Inflammatory macrophage treated with lipopolysaccharide for 4 hours (primary cell): ENCODE results near the gene ACOX2.

Source experiments
- DNase-seq: peaks from one replicate; pipeline ENCODE4 v3.0.0-alpha.2; 2020

ACOX2 gene

GRCh38 chr3:58502872-58503271, 34.1 kb downstream of the ACOX2 start:
- peak; percentile 33 for DNase-seq

DNA sequence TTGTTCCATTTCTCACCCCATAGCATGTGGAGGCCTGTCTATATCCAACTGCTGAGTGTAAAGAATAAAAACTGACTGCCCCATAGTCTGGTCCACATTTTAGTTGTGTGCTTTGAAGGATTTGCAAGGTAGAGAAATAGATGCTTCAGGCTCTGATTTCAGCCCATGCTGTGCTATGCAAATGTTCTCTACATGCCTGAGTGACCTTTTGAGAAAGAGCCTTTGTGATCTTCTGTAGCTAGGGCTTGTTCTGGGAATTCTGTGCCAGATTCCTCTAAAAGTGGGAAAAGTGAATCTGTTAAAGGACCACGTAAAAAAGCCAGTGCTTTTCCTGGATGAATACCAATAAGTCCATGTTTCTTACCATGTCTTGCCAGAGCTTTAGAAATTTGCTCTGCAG, 39.9 kb downstream of the ACOX2 start:
- DNase-seq: no peak

GRCh38 chr3:58496206-58496857, 40.7 kb downstream of the ACOX2 start:
- no peak for DNase-seq

DNA sequence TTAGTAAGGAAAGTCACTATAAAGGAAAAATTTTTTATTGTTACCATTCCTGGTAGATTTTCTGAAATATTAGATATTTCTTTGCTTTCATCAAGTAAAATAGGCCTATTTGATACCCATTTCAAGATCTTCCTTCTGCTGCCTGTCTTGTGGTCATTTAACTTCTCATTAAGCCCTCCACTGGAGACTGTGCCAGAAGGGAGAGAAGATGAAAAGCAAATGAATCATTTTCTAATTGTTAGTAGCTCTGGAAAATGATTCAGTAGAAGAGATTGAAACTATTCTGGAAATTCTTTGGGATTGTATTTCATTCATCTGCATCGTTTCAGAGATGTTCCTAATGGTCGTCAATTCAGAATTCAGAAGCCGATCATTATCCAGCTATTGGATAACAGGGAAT, 41.9 kb downstream of the ACOX2 start:
- DNase-seq: no peak

- no peak for DNase-seq
Observed at GRCh38 chr3:58494107-58494506, 42.9 kb downstream of the ACOX2 start.

DNA sequence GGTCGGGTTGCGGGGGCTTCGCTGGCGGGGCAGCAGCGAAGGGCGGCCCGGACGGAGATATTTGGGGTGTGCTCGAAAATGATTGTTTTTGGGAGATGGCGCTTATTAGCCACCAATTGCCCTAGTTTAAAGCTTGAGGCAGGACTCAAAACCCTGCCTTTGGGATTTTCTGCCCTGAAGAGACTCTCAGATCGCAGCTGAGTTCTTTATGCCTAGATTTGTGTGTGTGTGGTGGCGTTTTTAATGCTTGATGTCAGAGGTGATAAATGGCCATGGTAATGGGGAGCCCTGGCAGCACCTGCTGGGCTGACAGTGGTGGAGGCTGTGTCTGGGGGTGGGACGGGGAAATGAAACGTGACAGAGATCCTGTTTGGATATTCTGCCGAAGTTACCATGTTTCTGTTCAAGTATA, 44.5 kb downstream of the ACOX2 start:
- DNase-seq: no peak

GRCh38 chr3:58491506-58492402, 45.2 kb downstream of the ACOX2 start, which contains the start of gene KCTD6:
TSS of gene KCTD6 (plus strand) at chr3:58492096. CDS start at chr3:58498756, 6,660 bp downstream.
- peak; percentile 92 for DNase-seq

DNA sequence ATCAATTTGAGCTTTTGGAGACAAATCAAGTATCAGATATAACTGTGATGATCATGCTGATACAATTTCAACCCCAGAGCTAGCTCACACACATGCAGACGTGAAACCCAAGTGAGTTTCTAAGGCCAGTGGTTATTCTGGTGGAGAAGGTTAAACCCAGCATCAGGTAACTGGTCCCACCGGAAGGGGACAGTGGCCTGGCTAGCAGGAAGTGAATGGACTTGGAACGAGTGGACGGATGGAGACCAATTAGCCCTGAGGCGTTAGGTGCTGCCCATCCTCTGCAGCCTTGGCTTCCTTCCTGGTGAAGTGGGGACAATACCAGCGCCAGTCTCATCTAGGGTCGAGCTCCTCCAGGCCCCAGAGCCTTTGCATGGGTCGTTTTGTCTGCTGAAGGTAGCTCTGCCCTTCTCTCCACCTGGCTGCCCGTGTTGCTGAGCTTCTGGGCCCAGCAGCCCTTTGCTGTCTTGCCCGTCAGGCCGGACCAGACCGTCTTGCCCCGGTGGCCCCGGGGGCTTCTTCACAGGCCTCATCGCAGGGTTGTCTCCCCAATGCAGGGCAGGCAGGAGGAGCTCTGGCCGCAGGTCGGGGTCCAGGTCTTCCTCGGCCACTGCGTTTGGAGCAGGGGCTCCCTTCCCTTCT, 46.0 kb downstream of the ACOX2 start:
- DNase-seq: no peak

- DNase-seq: no peak
Observed at GRCh38 chr3:58488967-58489366, 48.0 kb downstream of the ACOX2 start.

GRCh38 chr3:58487140-58487886, 49.7 kb downstream of the ACOX2 start:
- peak; percentile 76 for DNase-seq

DNA sequence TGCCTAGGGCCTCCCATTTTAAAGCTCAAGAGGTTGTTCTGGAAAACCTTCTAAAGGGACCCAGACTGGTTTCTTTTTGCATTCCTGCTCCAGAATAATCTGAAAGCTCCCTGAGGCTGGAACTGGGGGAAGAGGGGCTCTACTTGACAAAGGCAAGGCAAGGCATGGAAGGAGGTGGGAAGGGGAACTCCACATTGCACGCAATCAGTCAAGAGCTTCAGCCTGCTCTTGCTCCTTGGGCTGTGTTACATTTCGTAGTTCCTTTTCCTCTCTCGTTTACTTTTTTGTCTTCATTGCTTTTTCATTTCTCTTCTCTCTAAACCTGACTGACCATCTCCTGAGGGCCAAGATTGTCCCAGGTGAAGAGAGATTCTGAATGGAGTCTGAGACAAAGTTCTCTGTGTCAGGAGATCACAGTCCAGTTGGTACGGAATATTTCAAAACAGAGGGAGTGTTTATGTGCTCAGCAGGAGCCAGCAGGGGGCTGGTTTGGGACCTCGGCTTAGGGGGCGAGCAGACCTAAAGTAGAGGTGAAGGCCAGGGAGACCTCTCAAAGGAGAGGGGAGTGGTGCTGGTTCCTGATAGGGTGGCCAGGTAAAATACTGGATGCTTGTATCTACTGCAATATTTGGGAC, 51.1 kb downstream of the ACOX2 start:
- peak; percentile 51 for DNase-seq

GRCh38 chr3:58484722-58485069, 52.3 kb downstream of the ACOX2 start:
- DNase-seq: no peak

GRCh38 chr3:58484045-58484721, 52.8 kb downstream of the ACOX2 start:
- DNase-seq: peak; percentile 70

DNA sequence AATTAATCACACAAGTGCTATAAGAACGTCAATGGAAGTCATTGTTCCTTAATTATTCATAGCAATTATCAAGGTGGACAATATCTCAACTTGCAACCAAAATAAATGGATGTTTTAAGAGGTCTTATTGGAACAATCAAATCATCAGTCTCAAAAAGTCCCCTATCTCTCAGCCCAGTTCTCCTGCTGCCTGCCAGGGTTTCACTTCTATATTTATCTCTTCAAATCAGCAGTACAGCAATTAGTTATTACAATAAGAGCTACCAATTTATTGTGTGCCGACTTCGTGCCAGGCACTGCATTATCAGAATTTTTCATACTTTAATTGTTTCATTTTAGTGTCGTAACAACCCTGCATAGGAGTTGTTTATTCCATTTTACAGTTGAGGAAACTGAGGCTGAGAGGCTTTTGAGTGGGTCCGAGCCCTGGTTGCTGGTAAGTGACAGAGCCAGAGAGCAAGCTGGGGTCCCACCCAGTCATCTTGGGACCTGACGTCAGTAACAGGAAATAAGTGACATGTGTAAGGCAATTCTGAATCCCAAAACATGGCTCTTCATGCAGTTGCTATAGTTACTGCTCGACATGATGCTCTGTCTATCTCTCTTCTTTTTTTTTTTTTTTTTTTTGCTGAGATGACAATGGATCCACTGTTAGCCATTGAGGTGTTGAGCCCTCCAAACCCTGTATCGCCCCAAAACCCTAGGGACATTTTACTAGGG, 53.9 kb downstream of the ACOX2 start:
- peak; percentile 52 for DNase-seq

DNA sequence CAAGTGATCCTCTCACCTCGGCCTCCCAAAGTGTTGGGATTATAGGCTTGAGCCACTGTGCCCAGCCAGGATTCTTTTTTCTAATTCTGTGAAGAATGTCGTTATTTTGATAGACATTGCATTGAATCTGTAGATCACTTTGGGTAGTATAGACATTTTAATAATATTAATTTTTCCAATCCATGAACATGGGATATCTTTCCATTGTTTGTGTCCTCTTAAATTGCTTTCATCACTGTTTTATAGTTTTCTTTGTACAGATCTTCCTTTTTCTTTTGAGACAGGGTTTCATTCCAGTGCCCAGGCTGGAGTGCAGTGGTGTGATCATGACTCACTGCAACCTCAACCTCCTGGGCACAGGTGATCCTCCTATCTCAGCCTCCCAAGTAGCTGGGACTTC, 56.7 kb downstream of the ACOX2 start:
- no peak for DNase-seq

- DNase-seq: peak; percentile 39
Observed at GRCh38 chr3:58478781-58479180, 58.2 kb downstream of the ACOX2 start.

GRCh38 chr3:58474967-58475578, 61.9 kb downstream of the ACOX2 start:
- DNase-seq: no peak

DNA sequence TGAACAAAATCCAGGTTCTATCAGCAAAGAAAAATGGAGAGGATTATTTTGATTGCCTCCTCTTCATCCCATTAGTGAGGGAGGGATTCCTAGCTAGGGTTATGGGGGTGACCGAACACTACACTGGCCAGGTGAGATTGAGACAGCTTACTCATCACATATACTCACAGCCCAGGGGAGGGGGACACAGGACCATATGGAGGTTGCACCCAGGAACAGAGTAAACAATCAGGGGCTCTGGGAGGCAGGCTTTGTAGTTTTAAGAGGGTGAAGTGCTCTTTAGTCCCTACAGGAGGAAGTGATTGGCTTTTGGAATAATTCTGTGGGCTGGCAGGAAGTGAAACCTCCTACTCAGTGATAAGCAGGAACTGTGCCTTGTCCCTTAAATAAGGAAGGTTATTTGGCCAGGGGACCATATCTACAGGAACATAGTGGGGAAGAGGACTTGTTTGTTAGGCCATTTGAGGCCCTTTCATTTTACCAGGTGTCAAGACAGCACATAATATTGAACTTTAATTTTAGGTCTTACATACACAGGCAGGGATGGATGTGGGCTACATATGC, 62.6 kb downstream of the ACOX2 start:
- peak; percentile 88 for DNase-seq

DNA sequence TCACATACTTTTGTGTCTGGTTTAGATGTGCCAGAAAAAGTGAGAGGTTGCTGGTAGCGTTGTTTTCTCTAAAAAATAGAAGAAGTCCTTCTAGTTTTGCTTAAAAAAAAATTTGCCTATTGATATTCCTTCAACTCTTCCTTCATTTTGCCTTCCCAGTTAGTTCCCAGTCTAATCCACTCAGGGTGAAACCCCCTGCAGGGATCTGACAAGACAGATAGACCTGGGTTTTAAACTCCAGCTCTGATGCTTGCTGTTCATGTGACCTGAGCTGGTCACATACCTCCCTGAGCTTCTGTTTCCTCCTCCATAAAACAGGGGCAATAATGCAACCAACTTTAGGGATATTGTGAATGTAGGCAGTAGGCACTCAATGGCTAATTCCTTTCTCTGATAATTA, 63.7 kb downstream of the ACOX2 start:
- no peak for DNase-seq
